ENCODE data around the gene ZNF462.

DNA sequence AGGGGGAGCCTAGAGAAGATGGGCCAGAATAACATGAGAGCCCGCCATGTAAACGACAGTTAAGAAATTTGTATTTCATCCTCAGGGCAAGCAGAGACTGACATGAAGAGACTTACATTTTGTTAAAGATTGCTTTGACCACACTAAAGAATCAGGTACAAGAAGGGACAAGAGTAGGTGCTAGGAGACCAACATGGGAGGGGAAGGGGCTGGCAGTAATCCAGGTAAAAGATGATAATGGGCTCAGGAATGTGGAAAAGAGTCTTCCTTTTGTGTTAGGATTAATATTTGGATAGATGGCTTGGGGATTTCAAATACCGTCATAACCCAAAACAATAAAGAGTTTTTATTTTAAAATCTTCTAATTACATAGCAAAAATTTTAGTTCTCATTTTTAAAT, 137.3 kb downstream of the ZNF462 start:
- TF ChIP-seq, protein P1, sequence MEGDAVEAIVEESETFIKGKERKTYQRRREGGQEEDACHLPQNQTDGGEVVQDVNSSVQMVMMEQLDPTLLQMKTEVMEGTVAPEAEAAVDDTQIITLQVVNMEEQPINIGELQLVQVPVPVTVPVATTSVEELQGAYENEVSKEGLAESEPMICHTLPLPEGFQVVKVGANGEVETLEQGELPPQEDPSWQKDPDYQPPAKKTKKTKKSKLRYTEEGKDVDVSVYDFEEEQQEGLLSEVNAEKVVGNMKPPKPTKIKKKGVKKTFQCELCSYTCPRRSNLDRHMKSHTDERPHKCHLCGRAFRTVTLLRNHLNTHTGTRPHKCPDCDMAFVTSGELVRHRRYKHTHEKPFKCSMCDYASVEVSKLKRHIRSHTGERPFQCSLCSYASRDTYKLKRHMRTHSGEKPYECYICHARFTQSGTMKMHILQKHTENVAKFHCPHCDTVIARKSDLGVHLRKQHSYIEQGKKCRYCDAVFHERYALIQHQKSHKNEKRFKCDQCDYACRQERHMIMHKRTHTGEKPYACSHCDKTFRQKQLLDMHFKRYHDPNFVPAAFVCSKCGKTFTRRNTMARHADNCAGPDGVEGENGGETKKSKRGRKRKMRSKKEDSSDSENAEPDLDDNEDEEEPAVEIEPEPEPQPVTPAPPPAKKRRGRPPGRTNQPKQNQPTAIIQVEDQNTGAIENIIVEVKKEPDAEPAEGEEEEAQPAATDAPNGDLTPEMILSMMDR (conservative IDR thresholded peaks at IDR 0.05; ENCODE audit: low read depth, low read length) = no peak
- TF ChIP-seq SMC3 (IDR thresholded peaks at IDR 0.05; ENCODE audit: low read depth, low read length) (no peak), RAD21 (IDR thresholded peaks at IDR 0.05; ENCODE audit: low read length) (no peak), POLR2A (IDR thresholded peaks at IDR 0.05; ENCODE audit: low read depth, low read length) (no peak), RCOR1 (IDR thresholded peaks at IDR 0.05; ENCODE audit: insufficient replicate concordance, low read length) (no peak), MAFK (IDR thresholded peaks at IDR 0.05; ENCODE audit: low read depth, low read length) (no peak), FOS (IDR thresholded peaks at IDR 0.05; ENCODE audit: low read depth, low read length) (no peak), USF2 (IDR thresholded peaks at IDR 0.05; ENCODE audit: low read depth, low read length) (no peak), BHLHE40 (IDR thresholded peaks at IDR 0.05; ENCODE audit: low read depth, low read length) (no peak), MXI1 (IDR thresholded peaks at IDR 0.05; ENCODE audit: borderline replicate concordance, low read depth, low read length) (no peak)
